Activated CD8-positive, alpha-beta T cell treated with anti-CD3 and anti-CD28 coated beads for 36 hours (primary cell): ENCODE data around the gene KCNMA1. TPM values are rescaled to one million over a fixed set of nuclear protein-coding genes. Genes with fewer than 3 reads are reported as not detected.

Source experiments
- ATAC-seq: fragments of 200-7000 bp; cut with Tn5 transposase; one replicate; pipeline ENCODE4 v1.10.0; 2021; ENCODE audit warnings: mild to moderate bottlenecking, moderate library complexity
- CTCF ChIA-PET: fragments of 350-600 bp; sonication (Branson Sonifier 250); formaldehyde crosslinking; loops from one replicate; lab custom pipeline; 2021; ENCODE audit warnings: antibody characterized with exemption; lab: Charles Lee
- POLR2A ChIA-PET: fragments of 350-600 bp; sonication (Branson Sonifier 250); formaldehyde crosslinking; loops from one replicate; lab custom pipeline; 2021; ENCODE audit warnings: antibody characterized with exemption; lab: Charles Lee
- DNase-seq: peaks from one replicate; pipeline ENCODE4 v3.0.0-alpha.2; 2020
- H3K27ac Mint-ChIP-seq: one replicate; pipeline ENCODE4 v1.8.0; 2021; ENCODE audit warnings: mild to moderate bottlenecking, mixed read lengths
- H3K27me3 Mint-ChIP-seq: one replicate; pipeline ENCODE4 v1.8.0; 2021; ENCODE audit warnings: mixed read lengths
- H3K36me3 Mint-ChIP-seq: one replicate; pipeline ENCODE4 v1.8.0; 2021; ENCODE audit warnings: low read depth, mixed read lengths
- H3K4me1 Mint-ChIP-seq: one replicate; pipeline ENCODE4 v1.8.0; 2021; ENCODE audit warnings: low read depth, mixed read lengths
- H3K4me3 Mint-ChIP-seq: one replicate; pipeline ENCODE4 v1.8.0; 2021; ENCODE audit warnings: mild to moderate bottlenecking, moderate library complexity, mixed read lengths
- H3K9me3 Mint-ChIP-seq: one replicate; pipeline ENCODE4 v1.8.0; 2021; ENCODE audit warnings: mixed read lengths
- intact Hi-C: fragments of 100-400 bp; cut with micrococcal nuclease; formaldehyde crosslinking; loops from one replicate; pipeline ENCODE4 v1.10.0; 2022
- total RNA-seq, 2 experiments: library from RNA; stranded (reverse); gene quantifications; one replicate each; pipeline ENCODE4 v1.2.3, GENCODE V29; 2021
- TF ChIP-seq, protein P1 (sequence below): fragments of 200-600 bp; IDR thresholded peaks from one replicate; pipeline ENCODE4 v1.8.0; 2022; ENCODE audit warnings: antibody characterized with exemption, mild to moderate bottlenecking

The KCNMA1 gene
- total RNA-seq, 2 experiments from 2014 or later: 0.18 TPM; not detected in 1

- ATAC-seq: no peak
Observed at GRCh38 chr10:77149001-77149400, 488.6 kb downstream of the KCNMA1 start.

DNA sequence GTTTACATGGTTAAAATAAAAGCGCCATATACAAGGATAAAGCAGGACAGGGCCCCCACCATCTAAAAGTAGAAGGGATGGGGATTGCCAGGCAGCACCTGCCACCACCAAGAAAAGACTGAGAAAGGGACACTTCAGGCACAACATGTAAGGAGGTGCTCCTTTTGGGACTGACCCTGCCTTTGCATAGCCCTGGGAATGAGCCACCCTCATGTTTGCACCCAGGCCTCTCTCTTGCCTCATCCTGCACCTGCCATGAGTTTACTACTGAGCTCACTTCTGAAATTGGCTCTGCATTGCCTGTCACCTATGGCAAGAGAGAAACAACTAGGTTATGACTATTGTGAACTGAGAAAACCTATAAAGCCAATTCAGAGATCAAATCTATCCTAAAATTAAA lies 489.7 kb downstream of the KCNMA1 start:
- Mint-ChIP-seq H3K27me3 (peaks cover 6% of the 10 kb centered on the region), H3K9me3 (no peaks in the 10 kb centered on the region), H3K27ac (no peak overlapping the region), H3K4me1 (no peaks in the 10 kb centered on the region), H3K4me3 (no peak overlapping the region), H3K36me3 (no peaks in the 10 kb centered on the region)
- TF ChIP-seq, protein P1, sequence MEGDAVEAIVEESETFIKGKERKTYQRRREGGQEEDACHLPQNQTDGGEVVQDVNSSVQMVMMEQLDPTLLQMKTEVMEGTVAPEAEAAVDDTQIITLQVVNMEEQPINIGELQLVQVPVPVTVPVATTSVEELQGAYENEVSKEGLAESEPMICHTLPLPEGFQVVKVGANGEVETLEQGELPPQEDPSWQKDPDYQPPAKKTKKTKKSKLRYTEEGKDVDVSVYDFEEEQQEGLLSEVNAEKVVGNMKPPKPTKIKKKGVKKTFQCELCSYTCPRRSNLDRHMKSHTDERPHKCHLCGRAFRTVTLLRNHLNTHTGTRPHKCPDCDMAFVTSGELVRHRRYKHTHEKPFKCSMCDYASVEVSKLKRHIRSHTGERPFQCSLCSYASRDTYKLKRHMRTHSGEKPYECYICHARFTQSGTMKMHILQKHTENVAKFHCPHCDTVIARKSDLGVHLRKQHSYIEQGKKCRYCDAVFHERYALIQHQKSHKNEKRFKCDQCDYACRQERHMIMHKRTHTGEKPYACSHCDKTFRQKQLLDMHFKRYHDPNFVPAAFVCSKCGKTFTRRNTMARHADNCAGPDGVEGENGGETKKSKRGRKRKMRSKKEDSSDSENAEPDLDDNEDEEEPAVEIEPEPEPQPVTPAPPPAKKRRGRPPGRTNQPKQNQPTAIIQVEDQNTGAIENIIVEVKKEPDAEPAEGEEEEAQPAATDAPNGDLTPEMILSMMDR: no peak
- ChIA-PET POLR2A (no interaction called here), CTCF (interaction anchor here (0.7 to 1.3 kb wide), 2 partner anchors 18 to 27 kb away, joined by 3 to 5 read pairs; no protein-coding TSS in a partner anchor)
- DNase-seq (no peak), ATAC-seq (no peak)
- intact Hi-C loops: no loop called here

More at GRCh38 chr10:77149001-77149400, 488.6 kb downstream of the KCNMA1 start:
- H3K36me3 Mint-ChIP-seq: no peaks in the 10 kb centered on the region
- TF ChIP-seq, protein P1: no peak
- ChIA-PET CTCF (interaction anchor here (1.3 kb wide), 1 partner anchor 25 kb away, joined by 5 read pairs; no protein-coding TSS in a partner anchor), POLR2A (no interaction called here)
- no peak overlapping the region for H3K4me3 Mint-ChIP-seq
- H3K27ac Mint-ChIP-seq: no peak overlapping the region
- no peaks in the 10 kb centered on the region for H3K9me3 Mint-ChIP-seq
- no peak for DNase-seq
- H3K4me1 Mint-ChIP-seq: no peaks in the 10 kb centered on the region
- intact Hi-C loops: no loop called here
- H3K27me3 Mint-ChIP-seq: peaks cover 2% of the 10 kb centered on the region

DNA sequence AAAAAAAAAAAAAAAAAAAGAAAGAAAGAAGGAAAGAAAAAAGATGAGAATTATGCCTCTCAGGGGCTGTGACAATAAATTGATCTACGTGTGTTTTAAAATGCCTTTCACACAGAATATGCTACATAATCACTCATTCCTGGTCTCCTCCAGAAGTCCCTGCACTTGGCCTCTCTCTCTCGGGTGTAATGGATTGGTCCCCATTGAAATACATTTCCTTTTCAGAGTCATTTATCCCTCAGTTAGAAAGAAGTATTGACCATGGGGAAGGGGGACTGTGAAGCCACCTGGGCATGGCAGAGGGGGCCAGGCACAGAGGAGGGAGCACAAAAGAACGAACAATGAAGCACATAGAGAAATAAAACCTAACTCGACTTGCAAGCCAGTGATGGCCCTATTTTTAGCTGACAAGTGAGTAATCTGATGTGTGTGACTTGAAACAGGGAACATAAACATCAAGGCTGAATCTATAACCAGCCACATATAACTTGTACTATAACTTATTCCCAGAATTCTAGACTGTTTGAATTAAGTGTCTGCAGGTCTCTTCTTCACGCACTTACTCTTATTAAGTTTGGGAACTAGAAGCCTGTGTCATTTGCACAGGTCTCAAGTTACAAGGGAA lies 490.8 kb downstream of the KCNMA1 start:
- TF ChIP-seq, protein P1: no peak
- H3K27me3 Mint-ChIP-seq: peaks cover 6% of the 10 kb centered on the region

GRCh38 chr10:77144656-77145055 lies 493.0 kb downstream of the KCNMA1 start:
- Mint-ChIP-seq H3K27me3 (peaks cover 12% of the 10 kb centered on the region), H3K27ac (no peak overlapping the region), H3K36me3 (no peaks in the 10 kb centered on the region), H3K4me1 (no peaks in the 10 kb centered on the region), H3K4me3 (no peak overlapping the region), H3K9me3 (no peaks in the 10 kb centered on the region)
- ChIA-PET POLR2A (no interaction called here), CTCF (interaction anchor here (1.7 kb wide), 1 partner anchor 21 kb away, joined by 4 read pairs; no protein-coding TSS in a partner anchor)
- no peak for DNase-seq
- no peak for ATAC-seq
- intact Hi-C loops: no loop called here
- TF ChIP-seq, protein P1: no peak

More for the DNA sequence above, 490.8 kb downstream of the KCNMA1 start:
- no peak overlapping the region for H3K4me3 Mint-ChIP-seq
- H3K4me1 Mint-ChIP-seq: no peaks in the 10 kb centered on the region
- POLR2A ChIA-PET: no interaction called here
- intact Hi-C loops: no loop called here
- ATAC-seq (no peak), DNase-seq (no peak)
- H3K27ac Mint-ChIP-seq: no peak overlapping the region
- CTCF ChIA-PET: no interaction called here
- no peaks in the 10 kb centered on the region for H3K9me3 Mint-ChIP-seq
- no peaks in the 10 kb centered on the region for H3K36me3 Mint-ChIP-seq
